GM23248 (cell line): Measurements from ENCODE around the gene WDR70. TPM values are rescaled to one million over a fixed set of nuclear protein-coding genes. Genes with fewer than 3 reads are reported as not detected.
A peak's percentile ranks its signal among the peaks of the same experiment; 100 is the strongest.

Experiments
- DNase-seq: peaks from one replicate; pipeline ENCODE4 v3.0.0-alpha.2; 2015
- H2AFZ ChIP-seq: fragments of 200-600 bp; sonication (generic); 2 replicates; pipeline ENCODE4 v1.6.1; 2016; ENCODE audit warnings: antibody characterized with exemption
- H3F3A ChIP-seq: fragments of 200-600 bp; sonication (generic); 2 replicates; pipeline ENCODE4 v1.6.1; 2016; ENCODE audit warnings: mild to moderate bottlenecking, antibody characterized with exemption, mixed run types; ENCODE audit not compliant: insufficient read depth
- H3K27ac ChIP-seq: fragments of 200-600 bp; sonication (generic); 2 replicates; pipeline ENCODE4 v1.5.1; 2016; ENCODE audit warnings: mild to moderate bottlenecking
- H3K27me3 ChIP-seq: fragments of 200-600 bp; sonication (generic); replicated peaks from 2 replicates; pipeline ENCODE4 v1.6.1; 2016; ENCODE audit warnings: mild to moderate bottlenecking; ENCODE audit not compliant: insufficient read depth
- H3K36me3 ChIP-seq: fragments of 200-600 bp; sonication (generic); 2 replicates; pipeline ENCODE4 v1.6.1; 2016; ENCODE audit warnings: low read depth, mild to moderate bottlenecking
- H3K4me1 ChIP-seq: fragments of 200-600 bp; sonication (generic); 2 replicates; pipeline ENCODE4 v1.6.1; 2016; ENCODE audit warnings: mild to moderate bottlenecking; ENCODE audit not compliant: insufficient read depth
- H3K4me2 ChIP-seq: fragments of 200-600 bp; sonication (generic); one replicate; pipeline ENCODE4 v1.6.1; 2016; ENCODE audit warnings: mild to moderate bottlenecking; ENCODE audit not compliant: unreplicated experiment
- H3K4me3 ChIP-seq: fragments of 200-600 bp; sonication (generic); 2 replicates; pipeline ENCODE4 v1.5.1; 2016; ENCODE audit warnings: mild to moderate bottlenecking
- H3K79me2 ChIP-seq: fragments of 200-600 bp; sonication (generic); 2 replicates; pipeline ENCODE4 v1.6.1; 2016; ENCODE audit warnings: mild to moderate bottlenecking; ENCODE audit not compliant: insufficient read depth
- H3K9ac ChIP-seq: fragments of 200-600 bp; sonication (generic); 2 replicates; pipeline ENCODE4 v1.6.1; 2016; ENCODE audit warnings: mild to moderate bottlenecking
- H3K9me2 ChIP-seq: fragments of 200-600 bp; sonication (generic); 2 replicates; pipeline ENCODE4 v1.6.1; 2016; ENCODE audit warnings: mixed run types, mild to moderate bottlenecking, moderate library complexity; ENCODE audit not compliant: insufficient read depth
- H3K9me3 ChIP-seq: fragments of 200-600 bp; sonication (generic); one replicate; pipeline ENCODE4 v1.6.1; 2017; ENCODE audit warnings: low read depth
- H4K20me1 ChIP-seq: fragments of 200-600 bp; sonication (generic); 2 replicates; pipeline ENCODE4 v1.6.0; 2016; ENCODE audit not compliant: insufficient read depth
- EZH2 ChIP-seq: fragments of 200-600 bp; sonication (generic); IDR thresholded peaks from 2 replicates; pipeline ENCODE4 v1.6.1; 2018; ENCODE audit warnings: antibody characterized with exemption, mild to moderate bottlenecking; ENCODE audit not compliant: insufficient read depth, poor library complexity, severe bottlenecking
- EZH2phosphoT487 ChIP-seq: fragments of 200-600 bp; sonication (generic); IDR thresholded peaks from 2 replicates; pipeline ENCODE4 v1.6.1; 2018; ENCODE audit warnings: antibody characterized with exemption, moderate library complexity, mild to moderate bottlenecking, low read depth; ENCODE audit not compliant: insufficient read depth
- WGBS, 2 experiments: methylation state at CpG; one replicate each; pipeline ENCODE4 v1.1.6; 2015 to 2017; ENCODE audit warnings: low lambda C conversion rate in 2 of 2, low coverage in 1 of 2; ENCODE audit errors: missing lambda C conversion rate in 2 of 2; 5-methylcytosine and 5-hydroxymethylcytosine counted together
- in situ Hi-C: fragments of 300-500 bp; cut with MboI; formaldehyde crosslinking; loops from 2 replicates; pipeline ENCODE4 v1.15.0; 2020
- polyA plus RNA-seq: library from polyadenylated mRNA; unstranded; fragments of >200 nt; fragmentation: Nextera tagmentation; extraction: Ambion mirVana; gene quantifications from 2 replicates; pipeline ENCODE4 v1.2.1, GENCODE V29; 2016
- total RNA-seq: library from RNA; depleted of rRNA; stranded (reverse); fragments of >200 nt; shearing (Covaris generic); gene quantifications from 2 replicates; pipeline ENCODE4 v1.2.3, GENCODE V29; 2014

Gene WDR70
- total and polyA plus RNA-seq, 2 experiments from 2014 or later, result 20.8 to 24.9 TPM

GRCh38 chr5:37703841-37704241 is 324.7 kb downstream of the WDR70 start:
- WGBS, 2 experiments, result 92 to 96% methylated on average over 4 of the region's 4 CpGs
- no peak overlapping the region for H3K27ac ChIP-seq

GRCh38 chr5:37704406-37704805 is 325.3 kb downstream of the WDR70 start:
- Histone ChIP-seq H3K79me2 (no peaks in the 10 kb centered on the region), H3K4me2 (no peak overlapping the region), H3K9me2 (no peaks in the 10 kb centered on the region), H4K20me1 (no peaks in the 10 kb centered on the region), H3K9ac (no peak overlapping the region), H3K27me3 (no peaks in the 10 kb centered on the region), H3F3A (no peaks in the 10 kb centered on the region), H3K4me3 (no peak overlapping the region), H3K27ac (no peak overlapping the region), H3K9me3 (no peaks in the 10 kb centered on the region), H3K4me1 (no peaks in the 10 kb centered on the region), H2AFZ (no peak overlapping the region), H3K36me3 (no peaks in the 10 kb centered on the region; the same call in 1 of the 2 replicates)
- DNase-seq, result no peak
- TF ChIP-seq EZH2phosphoT487 (no peak), EZH2 (no peak)
- 97% methylated on average over 5 of the region's 5 CpGs for WGBS, 2 experiments
- in situ Hi-C loops, result no loop called here

More at GRCh38 chr5:37703841-37704241, 324.7 kb downstream of the WDR70 start:
- no peak overlapping the region for H3K4me3 ChIP-seq
- H3K27me3 ChIP-seq, result no peaks in the 10 kb centered on the region
- DNase-seq, result no peak
- H3K9me3 ChIP-seq, result no peaks in the 10 kb centered on the region
- no peaks in the 10 kb centered on the region for H3K79me2 ChIP-seq
- no peaks in the 10 kb centered on the region for H3K9me2 ChIP-seq
- H3K4me2 ChIP-seq, result no peak overlapping the region
- TF ChIP-seq EZH2phosphoT487 (no peak), EZH2 (no peak)
- H3K4me1 ChIP-seq, result no peaks in the 10 kb centered on the region
- no peaks in the 10 kb centered on the region for H3F3A ChIP-seq
- in situ Hi-C loops, result no loop called here
- no peak overlapping the region for H3K9ac ChIP-seq
- no peaks in the 10 kb centered on the region for H4K20me1 ChIP-seq
- H3K36me3 ChIP-seq, result no peaks in the 10 kb centered on the region; the same call in 1 of the 2 replicates
- no peak overlapping the region for H2AFZ ChIP-seq

GRCh38 chr5:37709020-37709419 is 329.9 kb downstream of the WDR70 start:
- no peaks in the 10 kb centered on the region for H4K20me1 ChIP-seq
- DNase-seq, result no peak
- in situ Hi-C loops, result no loop called here
- no peak overlapping the region for H3K27ac ChIP-seq
- no peak overlapping the region for H2AFZ ChIP-seq
- no peaks in the 10 kb centered on the region for H3K79me2 ChIP-seq
- TF ChIP-seq EZH2phosphoT487 (no peak), EZH2 (no peak)
- no peaks in the 10 kb centered on the region for H3K27me3 ChIP-seq
- no peaks in the 10 kb centered on the region; the same call in 1 of the 2 replicates for H3K36me3 ChIP-seq
- peaks cover 15% of the 10 kb centered on the region for H3K4me1 ChIP-seq
- H3K9me3 ChIP-seq, result no peaks in the 10 kb centered on the region
- H3K4me2 ChIP-seq, result no peak overlapping the region
- H3K4me3 ChIP-seq, result no peak overlapping the region
- no peaks in the 10 kb centered on the region for H3K9me2 ChIP-seq
- H3K9ac ChIP-seq, result no peak overlapping the region
- peaks cover 4% of the 10 kb centered on the region; the same call in 1 of the 2 replicates for H3F3A ChIP-seq

- no peaks in the 10 kb centered on the region; the same call in 1 of the 2 replicates for H3K36me3 ChIP-seq
- no peak overlapping the region for H3K9ac ChIP-seq
- no peak overlapping the region for H2AFZ ChIP-seq
- in situ Hi-C loops, result no loop called here
- DNase-seq, result peak; percentile 52
- no peak overlapping the region for H3K4me3 ChIP-seq
- TF ChIP-seq EZH2phosphoT487, result no peak
- TF ChIP-seq EZH2, result no peak
- H3K4me1 ChIP-seq, result peaks cover 33% of the 10 kb centered on the region
- peaks cover 6% of the 10 kb centered on the region; the same call in 1 of the 2 replicates for H3F3A ChIP-seq
- WGBS, 2 experiments, result 77 to 83% methylated on average over 2 of the region's 2 CpGs
- no peak overlapping the region for H3K27ac ChIP-seq
- no peaks in the 10 kb centered on the region for H3K27me3 ChIP-seq
- H3K79me2 ChIP-seq, result no peaks in the 10 kb centered on the region
- H4K20me1 ChIP-seq, result no peaks in the 10 kb centered on the region
- no peaks in the 10 kb centered on the region for H3K9me2 ChIP-seq
- H3K4me2 ChIP-seq, result peak overlapping the region; percentile 15
- H3K9me3 ChIP-seq, result no peaks in the 10 kb centered on the region
Observed at GRCh38 chr5:37710965-37711364, 331.8 kb downstream of the WDR70 start.

GRCh38 chr5:37712750-37713149 is 333.6 kb downstream of the WDR70 start:
- Histone ChIP-seq H3K4me2 (no peak overlapping the region), H3K27me3 (no peaks in the 10 kb centered on the region), H2AFZ (no peak overlapping the region), H3K4me1 (peaks cover 43% of the 10 kb centered on the region), H3K36me3 (no peaks in the 10 kb centered on the region), H3K27ac (no peak overlapping the region), H3F3A (peaks cover 10% of the 10 kb centered on the region; the same call in 1 of the 2 replicates), H3K79me2 (0 out of 2 replicates have a peak, but pooled peaks cover 4% of the 10 kb centered on the region), H3K9me3 (no peaks in the 10 kb centered on the region), H3K9ac (no peak overlapping the region), H3K9me2 (no peaks in the 10 kb centered on the region), H3K4me3 (no peak overlapping the region), H4K20me1 (no peaks in the 10 kb centered on the region)
- DNase-seq, result no peak
- in situ Hi-C loops, result no loop called here
- WGBS, 2 experiments, result 82 to 84% methylated on average over 7 of the region's 7 CpGs
- TF ChIP-seq EZH2phosphoT487 (no peak), EZH2 (no peak)
